Measurements from ENCODE around the gene CCDC144A.

CCDC144A gene

DNA sequence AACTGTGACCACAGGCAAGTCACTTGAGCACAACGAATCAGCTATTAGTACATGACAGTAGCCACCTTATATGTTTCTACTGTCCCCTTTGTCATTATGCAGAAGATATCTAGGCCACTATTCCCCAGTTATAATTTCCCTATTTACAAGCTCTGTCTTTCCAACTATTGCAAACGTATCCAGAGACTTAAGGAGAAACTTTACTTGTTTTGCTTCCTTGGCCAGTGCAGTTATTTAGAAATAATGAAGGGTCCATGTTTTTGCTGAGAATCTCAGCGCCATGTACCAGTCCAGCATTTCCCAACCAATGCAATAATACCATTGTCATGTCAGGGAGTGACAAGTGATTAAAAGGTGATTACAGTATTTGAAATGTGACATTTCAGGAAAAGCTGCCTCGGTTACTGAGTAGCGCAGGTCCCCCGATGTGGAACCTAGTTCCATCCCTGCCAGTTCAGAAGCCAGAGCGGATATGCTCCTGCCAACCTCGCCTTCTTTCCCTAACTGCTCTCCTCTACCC, 37.1 kb upstream of the CCDC144A start:
- Histone ChIP-seq H3K9me3 (ENCODE audit: insufficient read depth, low read depth, low read length) (no peaks in the 10 kb centered on the region), H3K4me2 (ENCODE audit: low read length) (peak overlapping the region; percentile 83), H3K27ac (ENCODE audit: low read depth, low read length) (peak overlapping the region; percentile 96), H3K4ac (ENCODE audit: low read depth, low read length) (peak overlapping the region; percentile 31), H3K23ac (ENCODE audit: low read length) (no peak overlapping the region), H3K4me3 (ENCODE audit: low read depth, low read length) (peak overlapping the region; percentile 79), H3K4me1 (ENCODE audit: control insufficient read depth in 1 of 2, insufficient read depth in 2 of 2, low read length in 2 of 2) (peaks cover 4 to 9% of the 10 kb centered on the region in 2 experiments), H2BK120ac (ENCODE audit: insufficient read depth, low read length, poor library complexity) (no peak overlapping the region), H4K91ac (ENCODE audit: low read depth, low read length) (peak overlapping the region; percentile 95), H2AFZ (ENCODE audit: insufficient read depth, low read length, poor library complexity) (peak overlapping the region; percentile 77), H2BK5ac (ENCODE audit: low read depth, low read length, poor library complexity) (peak overlapping the region; percentile 88), H3K36me3 (ENCODE audit: control insufficient read depth in 1 of 2, insufficient read depth in 2 of 2, low read length in 2 of 2) (peaks cover 0 to 2% of the 10 kb centered on the region in 2 experiments), H3K79me1 (ENCODE audit: low read length) (peaks cover 9% of the 10 kb centered on the region), H4K8ac (ENCODE audit: low read depth, low read length) (peak overlapping the region; percentile 90), H3K9ac (ENCODE audit: low read length) (peak overlapping the region; percentile 86), H3K14ac (ENCODE audit: low read length) (peak overlapping the region; percentile 81), H2AK5ac (ENCODE audit: low read length) (peak overlapping the region; percentile 52), H2BK12ac (ENCODE audit: low read length) (no peak overlapping the region), H3K18ac (ENCODE audit: low read length) (peak overlapping the region; percentile 14), H3K27me3 (ENCODE audit: insufficient read depth, low read length) (no peaks in the 10 kb centered on the region), H4K12ac (ENCODE audit: low read depth, low read length) (peak overlapping the region; percentile 96), H3K79me2 (ENCODE audit: control insufficient read depth, insufficient read depth, low read length, poor library complexity) (peaks cover 5% of the 10 kb centered on the region)
- WGBS (ENCODE audit: extremely low coverage, insufficient coverage, insufficient read length) = no CpG with 5 or more reads among the region's 8 CpGs
- peak; percentile 74 to 97 for DNase-seq

DNA sequence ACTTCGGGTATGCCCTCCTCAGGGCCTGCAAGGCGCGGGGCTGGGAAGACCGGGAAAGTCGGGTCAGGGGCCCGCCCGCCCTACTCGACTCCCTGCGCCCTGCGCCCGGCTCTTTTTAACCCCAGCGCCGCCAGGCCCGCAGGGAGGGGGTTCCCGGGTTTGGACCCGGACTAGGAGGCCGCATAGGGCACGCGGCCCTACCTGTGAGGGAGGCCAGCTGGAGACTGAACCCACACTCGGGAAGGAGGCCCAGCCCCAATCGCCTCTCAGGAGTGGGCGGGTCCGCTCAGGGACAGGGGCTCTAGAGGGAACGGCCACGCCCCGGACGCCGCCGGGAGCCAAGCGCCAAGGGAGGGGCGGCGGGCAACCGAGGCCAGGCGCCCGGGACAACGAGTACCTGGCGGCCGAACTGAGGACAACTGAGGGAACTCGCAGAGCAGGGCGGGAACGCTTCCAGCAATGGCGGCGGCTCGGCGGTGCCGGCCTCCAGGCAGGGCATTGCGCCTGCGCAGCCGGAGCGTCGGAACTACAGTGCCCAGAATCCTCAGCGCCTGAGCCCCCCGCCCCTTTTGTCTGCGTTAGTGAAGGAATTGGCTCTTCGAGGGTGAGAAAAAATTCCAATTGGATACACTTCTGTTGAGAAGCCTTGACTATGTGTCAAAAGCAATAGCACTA, 36.5 kb upstream of the CCDC144A start, which contains the start of gene ZNF624:
Gene ZNF624 (minus strand): TSS at position 484 of the 675 bp plus-strand sequence.
- DNase-seq = peak; percentile 95 to 96
- H4K12ac ChIP-seq (ENCODE audit: low read depth, low read length) = peak within 1 kb of the TSS; percentile 96
- H3K4me1 ChIP-seq (ENCODE audit: control insufficient read depth in 1 of 2, insufficient read depth in 2 of 2, low read length in 2 of 2) = peaks cover 4 to 9% of the 10 kb centered on the region in 2 experiments
- H3K4me3 ChIP-seq (ENCODE audit: low read depth, low read length) = peak within 1 kb of the TSS; percentile 79
- peak within 1 kb of the TSS; percentile 96 for H3K27ac ChIP-seq (ENCODE audit: low read depth, low read length)
- peaks cover 5% of the 10 kb centered on the region for H3K79me2 ChIP-seq (ENCODE audit: control insufficient read depth, insufficient read depth, low read length, poor library complexity)
- H3K9ac ChIP-seq (ENCODE audit: low read length) = peak within 1 kb of the TSS; percentile 86
- peak within 1 kb of the TSS; percentile 90 for H4K8ac ChIP-seq (ENCODE audit: low read depth, low read length)
- no peak within 1 kb of the TSS for H3K23ac ChIP-seq (ENCODE audit: low read length)
- H2AK5ac ChIP-seq (ENCODE audit: low read length) = peak within 1 kb of the TSS; percentile 52
- H2BK120ac ChIP-seq (ENCODE audit: insufficient read depth, low read length, poor library complexity) = peak within 1 kb of the TSS; percentile 4
- peak within 1 kb of the TSS; percentile 83 for H3K4me2 ChIP-seq (ENCODE audit: low read length)
- no CpG with 5 or more reads among the region's 55 CpGs for WGBS (ENCODE audit: extremely low coverage, insufficient coverage, insufficient read length)
- H3K9me3 ChIP-seq (ENCODE audit: insufficient read depth, low read depth, low read length) = no peaks in the 10 kb centered on the region
- peaks cover 9% of the 10 kb centered on the region for H3K79me1 ChIP-seq (ENCODE audit: low read length)
- no peaks in the 10 kb centered on the region for H3K36me3 ChIP-seq (ENCODE audit: control insufficient read depth in 1 of 2, insufficient read depth in 2 of 2, low read length in 2 of 2)
- no peak within 1 kb of the TSS for H2BK12ac ChIP-seq (ENCODE audit: low read length)
- no peaks in the 10 kb centered on the region for H3K27me3 ChIP-seq (ENCODE audit: insufficient read depth, low read length)
- H3K14ac ChIP-seq (ENCODE audit: low read length) = peak within 1 kb of the TSS; percentile 81
- peak within 1 kb of the TSS; percentile 88 for H2BK5ac ChIP-seq (ENCODE audit: low read depth, low read length, poor library complexity)
- H3K18ac ChIP-seq (ENCODE audit: low read length) = peak within 1 kb of the TSS; percentile 91
- H4K91ac ChIP-seq (ENCODE audit: low read depth, low read length) = peak within 1 kb of the TSS; percentile 95
- H3K4ac ChIP-seq (ENCODE audit: low read depth, low read length) = peak within 1 kb of the TSS; percentile 31
- peak within 1 kb of the TSS; percentile 77 for H2AFZ ChIP-seq (ENCODE audit: insufficient read depth, low read length, poor library complexity)

DNA sequence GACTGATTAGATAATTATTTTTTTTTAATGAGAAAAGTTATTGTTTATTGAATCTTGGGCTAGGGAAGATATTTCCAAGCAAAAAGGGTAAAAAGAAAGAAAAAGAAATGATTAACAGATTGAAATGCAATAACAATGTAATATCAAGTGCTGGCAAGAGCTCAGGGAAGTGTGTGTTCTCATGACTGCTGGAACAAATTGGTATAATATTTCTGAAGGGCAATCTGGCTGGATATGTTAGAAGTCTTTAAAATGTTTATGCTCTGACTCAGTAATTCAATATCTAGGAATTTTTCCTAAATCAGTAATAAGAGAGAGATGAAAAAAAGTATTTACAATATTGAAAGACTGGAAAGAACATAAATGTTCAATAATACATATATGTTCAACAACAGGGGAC, 28.8 kb upstream of the CCDC144A start:
- Histone ChIP-seq H3K4ac (ENCODE audit: low read depth, low read length) (no peak overlapping the region), H2BK5ac (ENCODE audit: low read depth, low read length, poor library complexity) (no peak overlapping the region)

DNA sequence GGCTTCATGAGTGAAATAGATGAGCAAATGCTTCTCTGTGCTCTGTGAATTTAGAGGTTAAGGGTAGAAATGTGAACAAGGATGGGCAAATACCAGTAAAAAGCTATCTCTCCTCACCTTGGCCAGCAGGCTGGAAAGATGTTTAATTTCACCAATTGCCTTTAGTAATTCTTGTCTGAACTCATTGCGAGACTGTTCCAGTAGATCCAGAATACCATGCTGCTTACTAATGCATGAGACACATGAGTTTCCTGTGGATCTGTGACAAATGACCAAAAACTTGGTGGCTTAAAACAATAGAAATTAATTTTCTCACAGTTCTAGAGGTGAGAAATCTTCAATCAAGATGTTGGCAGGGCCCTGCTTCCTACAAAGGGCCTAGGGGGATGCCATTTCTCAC, 27.1 kb upstream of the CCDC144A start:
- H3K4me3 ChIP-seq (ENCODE audit: low read depth, low read length) = no peak overlapping the region
- WGBS (ENCODE audit: extremely low coverage, insufficient coverage, insufficient read length) = no CpG with 5 or more reads among the region's 1 CpG
- no peak overlapping the region for H4K12ac ChIP-seq (ENCODE audit: low read depth, low read length)

More for the DNA sequence above, 28.8 kb upstream of the CCDC144A start:
- Histone ChIP-seq H3K18ac (ENCODE audit: low read length) (no peak overlapping the region), H3K4me2 (ENCODE audit: low read length) (no peak overlapping the region), H2AK5ac (ENCODE audit: low read length) (no peak overlapping the region), H2BK12ac (ENCODE audit: low read length) (no peak overlapping the region), H3K9ac (ENCODE audit: low read length) (no peak overlapping the region), H3K27ac (ENCODE audit: low read depth, low read length) (no peak overlapping the region), H3K4me3 (ENCODE audit: low read depth, low read length) (no peak overlapping the region), H2BK120ac (ENCODE audit: insufficient read depth, low read length, poor library complexity) (no peak overlapping the region), H3K9me3 (ENCODE audit: insufficient read depth, low read depth, low read length) (no peaks in the 10 kb centered on the region), H4K12ac (ENCODE audit: low read depth, low read length) (no peak overlapping the region), H4K91ac (ENCODE audit: low read depth, low read length) (no peak overlapping the region), H3K4me1 (ENCODE audit: control insufficient read depth in 1 of 2, insufficient read depth in 2 of 2, low read length in 2 of 2) (no peaks in the 10 kb centered on the region), H3K79me1 (ENCODE audit: low read length) (no peaks in the 10 kb centered on the region), H3K36me3 (ENCODE audit: control insufficient read depth in 1 of 2, insufficient read depth in 2 of 2, low read length in 2 of 2) (no peaks in the 10 kb centered on the region), H2AFZ (ENCODE audit: insufficient read depth, low read length, poor library complexity) (no peak overlapping the region), H3K14ac (ENCODE audit: low read length) (no peak overlapping the region), H3K27me3 (ENCODE audit: insufficient read depth, low read length) (no peaks in the 10 kb centered on the region), H4K8ac (ENCODE audit: low read depth, low read length) (no peak overlapping the region), H3K23ac (ENCODE audit: low read length) (no peak overlapping the region), H3K79me2 (ENCODE audit: control insufficient read depth, insufficient read depth, low read length, poor library complexity) (no peaks in the 10 kb centered on the region)
- DNase-seq = no peak

More for the DNA sequence above, 27.1 kb upstream of the CCDC144A start:
- peak in 1 of 2 donors; percentile 5 for DNase-seq
- Histone ChIP-seq H4K91ac (ENCODE audit: low read depth, low read length) (no peak overlapping the region), H3K27me3 (ENCODE audit: insufficient read depth, low read length) (peaks cover 6% of the 10 kb centered on the region), H3K9ac (ENCODE audit: low read length) (no peak overlapping the region), H2BK120ac (ENCODE audit: insufficient read depth, low read length, poor library complexity) (no peak overlapping the region), H2BK12ac (ENCODE audit: low read length) (no peak overlapping the region), H3K18ac (ENCODE audit: low read length) (no peak overlapping the region), H3K23ac (ENCODE audit: low read length) (no peak overlapping the region), H4K8ac (ENCODE audit: low read depth, low read length) (no peak overlapping the region), H3K36me3 (ENCODE audit: control insufficient read depth in 1 of 2, insufficient read depth in 2 of 2, low read length in 2 of 2) (no peaks in the 10 kb centered on the region), H3K27ac (ENCODE audit: low read depth, low read length) (no peak overlapping the region), H2BK5ac (ENCODE audit: low read depth, low read length, poor library complexity) (no peak overlapping the region), H3K14ac (ENCODE audit: low read length) (no peak overlapping the region), H2AFZ (ENCODE audit: insufficient read depth, low read length, poor library complexity) (no peak overlapping the region), H3K79me1 (ENCODE audit: low read length) (no peaks in the 10 kb centered on the region), H3K4me2 (ENCODE audit: low read length) (no peak overlapping the region), H3K4me1 (ENCODE audit: control insufficient read depth in 1 of 2, insufficient read depth in 2 of 2, low read length in 2 of 2) (peaks cover 0 to 3% of the 10 kb centered on the region in 2 experiments), H2AK5ac (ENCODE audit: low read length) (no peak overlapping the region), H3K9me3 (ENCODE audit: insufficient read depth, low read depth, low read length) (no peaks in the 10 kb centered on the region), H3K79me2 (ENCODE audit: control insufficient read depth, insufficient read depth, low read length, poor library complexity) (no peaks in the 10 kb centered on the region), H3K4ac (ENCODE audit: low read depth, low read length) (no peak overlapping the region)
